Adipose tissue (tissue), 3 donors: Measurements from ENCODE around the gene SLF2. TPM values are rescaled to one million over a fixed set of nuclear protein-coding genes. Genes with fewer than 3 reads are reported as not detected.
A peak's percentile ranks its signal among the peaks of the same experiment; 100 is the strongest.

Source experiments
- H3K27ac ChIP-seq: one replicate; pipeline ENCODE4 v1.5.1; 2013; ENCODE audit warnings: low read depth, low read length
- WGBS, 3 donors: extraction: QIAGEN DNeasy Blood & Tissue Kit; methylation state at CpG; one replicate each; pipeline ENCODE4 v1.1.7; 2013; 5-methylcytosine and 5-hydroxymethylcytosine counted together
- polyA plus RNA-seq, 3 donors: library from polyadenylated mRNA; stranded (reverse); fragments of 200-250 nt; gene quantifications; one replicate each; pipeline ENCODE4 v1.2.3, GENCODE V29; 2013
- donor health status: healthy with polysubstance abuse.
- donor health status: Bipolar disorder and iron deficiency.
- donor health status: healthy.

The SLF2 gene
- polyA plus RNA-seq, 3 donors: 4.8 to 8.7 (median 6.1) TPM

DNA sequence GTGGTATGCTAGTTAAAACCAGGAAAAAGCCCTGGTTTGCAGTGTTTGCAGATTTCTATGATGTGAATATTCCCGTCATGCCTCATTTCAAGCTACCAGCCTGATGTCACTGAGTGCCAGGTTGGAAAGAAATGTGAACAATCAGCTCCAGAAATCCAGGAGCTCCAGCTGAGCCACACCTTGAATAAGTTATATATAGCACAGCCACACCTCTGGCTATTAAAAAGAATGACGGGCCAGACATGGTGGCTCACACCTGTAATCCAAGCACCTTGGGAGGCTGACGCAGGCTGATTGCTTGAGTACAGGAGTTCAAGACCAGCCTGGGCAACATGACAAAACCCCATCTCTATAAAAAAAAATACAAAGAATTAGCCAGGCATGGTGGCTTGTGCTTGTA, 18.7 kb upstream of the SLF2 start:
- 56 to 84% (median 82%) methylated on average over 3 of the region's 3 CpGs for WGBS, 3 donors

DNA sequence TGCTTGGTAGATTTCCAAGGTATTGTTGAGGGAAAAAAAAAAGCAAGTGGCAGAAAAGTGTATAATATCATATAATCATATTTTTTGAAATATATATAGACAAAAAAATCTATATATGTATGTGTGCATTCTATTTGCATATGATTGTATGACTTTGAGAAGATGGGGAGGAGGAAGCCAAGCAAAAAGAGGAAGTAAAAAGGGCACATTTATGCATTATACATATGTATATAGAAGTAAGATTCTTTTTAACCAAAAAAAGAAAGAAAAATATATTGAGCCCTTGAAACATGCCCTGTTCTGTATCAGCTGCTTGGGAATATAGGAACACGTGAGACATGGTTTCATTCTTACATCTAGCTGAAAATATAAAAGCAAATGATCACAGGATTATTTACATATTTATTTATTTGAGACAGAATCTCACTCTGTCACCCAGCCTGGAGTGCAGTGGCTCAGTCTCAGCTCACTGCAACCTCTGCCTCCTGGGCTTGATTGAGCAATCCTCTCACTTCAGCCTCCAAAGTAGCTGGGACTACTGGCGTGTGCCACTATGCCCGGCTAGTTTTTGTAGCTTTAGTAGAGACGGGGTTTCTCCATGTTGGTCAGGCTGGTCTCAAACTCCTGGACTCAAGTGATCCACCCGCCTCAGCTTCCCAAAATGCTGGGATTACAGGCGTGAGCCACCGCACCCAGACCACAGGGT, 18.0 kb upstream of the SLF2 start:
- WGBS, 3 donors: 58 to 76% (median 60%) methylated on average over 7 of the region's 7 CpGs
- no peak overlapping the region for H3K27ac ChIP-seq

More for the DNA sequence above, 18.7 kb upstream of the SLF2 start:
- H3K27ac ChIP-seq: no peak overlapping the region

DNA sequence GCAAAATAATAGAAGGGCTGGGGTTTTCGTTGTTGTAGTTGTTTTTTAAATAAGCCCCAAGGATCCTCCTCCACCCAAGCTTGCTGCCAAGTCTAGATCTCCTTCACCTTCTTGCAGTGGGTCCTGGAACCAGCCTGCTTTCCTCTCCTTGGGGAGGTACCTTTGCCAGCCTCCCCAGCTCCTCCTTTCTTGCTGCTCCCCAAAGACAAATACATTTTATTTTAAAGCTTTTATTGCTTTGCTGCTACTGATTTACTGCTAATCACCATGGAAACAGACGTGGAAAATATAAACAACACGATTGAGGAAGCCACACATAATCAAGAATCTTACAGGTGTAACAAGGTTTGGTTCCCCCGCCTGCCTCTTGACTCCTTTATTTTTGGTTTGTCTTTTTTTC, 17.4 kb upstream of the SLF2 start:
- WGBS, 3 donors: 35 to 41% (median 38%) methylated on average over 4 of the region's 4 CpGs
- no peak overlapping the region for H3K27ac ChIP-seq

DNA sequence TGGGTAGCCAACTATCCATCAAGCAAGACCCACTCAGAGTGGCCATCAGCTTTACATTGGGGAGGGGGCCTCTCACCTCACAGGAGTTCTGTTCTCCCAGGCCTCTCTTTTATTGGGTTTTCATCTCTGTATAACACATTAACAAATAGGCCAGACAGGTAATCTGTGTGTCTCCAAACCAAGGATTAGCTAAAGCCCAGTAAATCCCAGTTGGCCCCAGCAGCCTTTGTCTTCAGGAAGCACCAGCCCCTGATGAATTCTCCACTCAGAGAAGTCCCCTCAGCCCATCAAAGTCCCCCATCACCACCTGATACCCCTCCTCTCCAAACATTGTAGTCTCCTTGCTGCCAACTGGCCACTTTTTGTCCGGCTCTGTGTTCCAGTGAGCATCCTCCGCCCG, 16.9 kb upstream of the SLF2 start:
- no peak overlapping the region for H3K27ac ChIP-seq
- 92 to 96% (median 96%) methylated on average over 3 of the region's 3 CpGs for WGBS, 3 donors

DNA sequence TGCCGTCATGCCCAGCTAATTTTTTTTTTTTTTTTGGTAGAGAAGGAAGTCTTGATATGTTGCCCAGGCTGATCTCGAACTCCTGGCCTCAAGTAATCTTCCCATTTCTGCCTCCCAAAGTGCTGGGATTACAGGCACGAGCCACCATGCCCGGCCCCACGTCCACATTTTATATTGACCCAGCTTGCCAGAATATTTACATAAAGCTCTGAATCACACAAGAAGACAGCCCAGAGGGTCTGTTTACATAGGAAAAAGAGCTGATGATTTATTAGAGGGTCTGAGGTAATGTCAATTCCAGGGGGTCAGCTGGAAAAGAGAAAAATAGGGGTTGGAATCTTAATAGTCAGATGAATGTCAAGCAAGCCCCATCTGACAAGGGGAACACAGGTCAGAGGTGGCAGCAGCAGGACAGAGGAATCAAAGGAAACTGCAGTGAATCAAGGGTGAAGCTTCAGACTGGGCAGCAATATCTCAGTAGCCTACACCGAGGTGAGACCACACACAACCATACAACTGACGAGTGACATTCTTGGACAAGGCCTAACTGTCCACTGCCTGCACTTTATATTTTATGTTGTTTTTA, 15.8 kb upstream of the SLF2 start:
- 72 to 80% (median 76%) methylated on average over 7 of the region's 7 CpGs for WGBS, 3 donors
- H3K27ac ChIP-seq: no peak overlapping the region

DNA sequence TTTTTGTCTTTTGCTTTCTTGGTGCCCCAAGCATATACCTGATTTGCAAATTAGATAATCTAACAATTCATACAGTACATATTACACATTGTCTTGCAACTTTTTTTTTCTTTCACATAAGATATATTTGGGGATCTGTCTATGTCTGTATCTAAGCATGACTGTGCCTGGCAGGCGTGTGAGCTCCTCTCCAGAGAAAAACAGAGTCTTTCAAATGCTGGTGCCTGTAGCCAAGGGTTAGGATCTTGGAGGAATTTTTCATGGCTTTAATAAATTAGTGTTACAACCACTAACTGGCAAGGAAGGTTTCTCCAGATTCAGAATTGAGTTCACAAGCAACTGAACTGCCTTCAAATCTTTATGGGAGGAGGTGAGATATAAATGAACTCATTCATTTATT, 14.8 kb upstream of the SLF2 start:
- WGBS, 3 donors: 0 to 83% (median 45%) methylated on average over 1 of the region's 1 CpG
- H3K27ac ChIP-seq: no peak overlapping the region

DNA sequence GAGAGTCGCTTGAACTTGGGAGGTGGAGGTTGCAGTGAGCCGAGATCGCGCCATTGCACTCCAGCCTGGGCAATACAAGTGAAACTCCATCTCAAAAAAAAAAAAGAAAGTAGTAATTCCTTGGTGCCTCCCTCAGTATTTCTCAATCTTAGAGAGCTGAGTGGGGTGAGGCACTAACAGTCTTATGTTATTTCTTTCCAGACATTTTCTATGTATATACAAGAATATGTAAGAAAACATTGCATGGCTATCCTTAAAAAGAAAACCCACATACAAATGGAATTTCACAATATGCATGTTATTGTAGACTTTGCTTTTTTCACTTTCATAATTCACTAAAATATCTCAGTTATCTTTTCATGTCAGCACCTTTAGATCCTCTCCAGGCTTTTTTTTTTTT, 13.6 kb upstream of the SLF2 start:
- H3K27ac ChIP-seq: no peak overlapping the region
- 71 to 97% (median 84%) methylated on average over 4 of the region's 4 CpGs for WGBS, 3 donors

DNA sequence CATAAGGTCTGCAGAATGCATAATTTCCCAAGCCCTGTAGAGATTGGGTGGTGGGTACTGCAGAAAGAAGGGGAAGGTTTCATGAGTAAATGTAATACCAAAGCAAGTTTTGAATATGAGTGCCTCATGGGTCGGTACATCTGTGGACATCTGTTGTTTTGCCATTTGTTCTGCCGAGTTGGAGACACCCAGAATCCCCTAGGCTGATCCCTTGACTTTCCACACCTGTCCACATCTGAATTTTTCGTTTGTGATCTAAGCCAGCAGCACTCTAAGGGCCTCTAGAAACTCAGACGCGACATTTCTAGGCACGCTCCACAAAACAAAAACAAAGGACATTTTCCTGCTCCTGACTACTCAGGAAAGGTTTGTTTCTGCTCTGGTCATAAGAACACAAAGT, 11.7 kb upstream of the SLF2 start:
- WGBS, 3 donors: 77 to 83% (median 78%) methylated on average over 6 of the region's 6 CpGs
- no peak overlapping the region for H3K27ac ChIP-seq

DNA sequence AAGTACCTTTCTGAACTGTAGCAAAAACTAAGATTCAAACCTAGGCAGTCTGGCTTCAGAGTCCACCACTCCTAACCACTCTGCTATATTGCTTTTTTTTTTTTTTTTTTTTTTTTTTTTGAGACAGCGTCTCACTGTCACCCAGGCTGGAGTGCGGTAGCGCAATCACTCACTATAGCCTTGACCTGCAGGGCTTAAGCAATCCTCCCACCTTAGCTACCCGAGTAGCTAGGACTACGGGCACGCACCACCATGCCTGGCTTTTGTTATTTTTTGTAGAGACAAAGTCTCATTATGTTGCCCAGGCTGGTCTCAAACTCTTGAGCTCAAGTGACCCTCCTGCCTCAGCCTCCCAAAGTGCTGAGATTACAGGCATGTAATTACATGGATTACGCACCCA, 10.1 kb upstream of the SLF2 start:
- WGBS, 3 donors: 85 to 95% (median 93%) methylated on average over 6 to 7 of the region's 7 CpGs
- no peak overlapping the region for H3K27ac ChIP-seq

DNA sequence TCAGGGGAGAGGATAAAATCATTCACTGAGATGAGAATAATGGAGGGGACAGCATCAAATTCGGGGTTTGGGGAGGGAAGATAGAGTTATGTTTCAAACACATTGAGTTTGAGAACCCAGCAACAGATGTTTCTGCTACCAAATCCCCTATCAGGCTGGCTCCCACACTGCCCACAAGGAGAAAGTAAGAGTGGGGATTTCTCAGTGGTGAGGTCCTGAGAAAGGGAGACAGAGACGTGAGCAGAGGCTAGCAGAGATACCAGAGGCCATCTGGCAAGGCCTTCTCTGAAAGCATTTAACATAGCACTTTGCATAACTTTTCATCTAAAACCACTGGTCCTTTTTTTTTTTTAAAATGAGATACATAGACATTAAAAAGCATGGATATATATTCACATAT, 7.8 kb upstream of the SLF2 start:
- 74 to 85% (median 75%) methylated on average over 2 of the region's 2 CpGs for WGBS, 3 donors
- H3K27ac ChIP-seq: no peak overlapping the region

DNA sequence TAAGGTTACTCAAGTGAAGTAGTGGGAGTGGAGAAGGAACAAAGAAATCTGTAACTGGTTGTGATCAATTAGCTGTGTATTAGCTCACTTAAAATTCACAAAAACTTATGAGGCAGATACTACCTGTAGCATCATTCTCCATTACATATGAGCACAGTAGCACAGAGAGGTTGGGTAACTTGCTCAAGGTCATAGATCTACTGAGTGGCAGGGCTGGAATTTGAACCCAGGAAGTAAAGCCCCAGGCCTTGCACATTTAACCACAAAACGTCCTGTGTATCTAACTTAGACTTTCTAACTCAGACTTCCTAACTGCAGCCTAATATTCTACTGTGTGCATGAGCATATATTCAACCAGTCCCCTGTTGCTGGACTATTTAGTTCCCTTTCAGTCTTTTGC, 5.6 kb upstream of the SLF2 start:
- no peak overlapping the region for H3K27ac ChIP-seq
- WGBS, 3 donors: 12 to 39% (median 34%) methylated on average over 1 of the region's 1 CpG

DNA sequence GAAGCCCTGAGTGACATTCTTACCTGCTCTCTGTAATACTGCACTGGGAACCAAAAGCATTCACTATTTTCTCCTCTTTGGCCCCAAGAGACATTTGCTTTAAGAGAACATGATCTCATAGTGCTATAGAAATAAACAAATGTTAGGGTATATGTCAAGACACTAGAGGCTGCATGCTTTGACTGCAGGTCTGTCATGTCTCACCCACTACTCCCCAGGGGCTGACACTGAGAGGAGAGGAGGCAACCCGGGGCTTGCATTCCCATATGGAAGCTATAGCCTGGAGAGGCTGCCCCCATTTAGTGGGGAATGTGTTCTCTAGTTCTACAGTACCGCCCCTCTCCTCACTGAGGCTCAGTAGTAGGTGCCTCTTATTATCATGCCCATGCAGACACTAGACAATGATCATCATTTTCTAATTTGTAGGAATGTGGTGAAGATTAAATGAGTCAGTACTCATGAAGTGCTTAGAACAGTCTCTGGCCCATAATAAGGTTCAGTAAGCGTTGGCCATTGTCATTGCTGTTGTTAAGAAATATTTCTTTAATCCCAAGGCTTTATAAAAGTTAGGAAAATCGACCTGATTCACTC, 4.9 kb upstream of the SLF2 start:
- H3K27ac ChIP-seq: no peak overlapping the region
- WGBS, 3 donors: 78 to 80% (median 80%) methylated on average over 4 of the region's 4 CpGs

DNA sequence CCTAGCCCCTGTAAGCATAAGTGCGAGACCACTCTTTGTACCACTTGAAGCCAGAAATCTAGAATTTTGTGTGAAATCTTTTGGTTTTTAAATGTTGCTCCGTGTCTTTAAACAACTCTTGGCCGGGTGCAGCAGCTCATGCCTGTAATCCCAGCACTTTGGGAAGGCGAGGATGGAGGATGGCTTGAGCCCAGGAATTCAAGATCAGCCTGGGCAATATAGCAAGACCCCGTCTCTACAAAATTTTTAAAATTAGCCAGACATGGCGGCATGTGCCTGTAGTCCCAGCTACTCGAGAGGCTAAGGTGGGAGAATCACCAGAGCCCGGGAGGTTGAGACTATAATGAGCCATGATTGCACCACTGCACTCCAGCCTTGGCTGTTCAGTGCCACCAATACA, 4.4 kb upstream of the SLF2 start:
- no peak overlapping the region for H3K27ac ChIP-seq
- WGBS, 3 donors: 82 to 92% (median 91%) methylated on average over 8 of the region's 8 CpGs

DNA sequence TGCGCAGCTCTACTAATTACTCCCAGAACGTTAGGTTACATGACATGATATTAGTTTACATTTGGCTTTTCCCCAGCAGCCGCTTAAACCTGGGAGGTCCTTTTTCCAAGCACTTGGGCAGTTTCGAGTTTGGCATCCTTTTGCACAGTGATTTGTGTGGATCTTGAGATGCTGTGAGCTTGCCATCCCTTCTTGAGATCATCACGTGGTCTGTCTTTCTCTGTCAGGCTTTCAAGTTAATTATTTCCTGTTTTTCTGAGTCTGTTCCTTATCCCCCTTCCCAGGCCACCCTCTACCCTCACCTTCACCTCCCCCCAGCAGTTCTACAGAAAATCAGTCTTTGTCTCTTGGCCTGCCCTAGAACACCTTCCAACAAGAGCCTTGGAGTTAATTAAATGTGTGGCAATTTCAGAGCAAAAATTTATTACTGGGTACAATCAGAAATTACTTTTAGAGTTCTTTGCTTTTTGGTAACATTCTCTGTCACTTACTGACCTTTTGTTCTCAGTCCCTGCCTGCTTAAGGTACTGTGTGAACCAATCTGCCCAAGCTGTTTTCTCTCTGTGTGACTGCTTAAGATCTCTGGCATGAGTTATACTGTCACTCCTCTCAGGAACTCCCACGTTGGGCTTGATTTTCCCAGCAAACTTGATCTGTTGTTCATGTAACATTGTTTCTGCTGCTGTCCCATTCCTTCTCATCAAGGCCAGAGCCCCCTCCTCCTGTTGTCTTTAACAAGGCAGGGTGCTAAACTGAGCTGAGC, 3.1 kb upstream of the SLF2 start:
- no peak overlapping the region for H3K27ac ChIP-seq
- 27 to 47% (median 29%) methylated on average over 6 of the region's 6 CpGs for whole genome bisulfite sequencing, 3 donors

DNA sequence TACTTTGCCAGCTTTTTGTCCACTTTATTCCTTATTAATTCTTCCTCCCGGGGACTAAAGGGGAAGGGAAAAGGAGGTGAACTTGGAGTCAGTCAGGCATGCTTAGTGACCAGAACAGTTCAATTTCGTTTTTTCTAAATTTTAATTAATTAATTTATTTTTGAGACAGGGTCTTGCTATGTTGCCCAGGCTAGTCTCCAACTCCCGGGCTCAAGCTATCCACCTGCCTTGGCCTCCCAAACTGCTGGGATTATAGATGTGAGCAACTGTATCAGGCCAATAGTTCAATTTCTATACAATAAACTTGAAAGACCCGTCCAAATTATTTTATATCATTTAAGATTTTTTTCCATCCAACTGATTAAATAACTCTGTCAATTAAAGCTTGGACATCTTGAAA, 1.3 kb upstream of the SLF2 start:
- 83 to 89% (median 88%) methylated on average over 4 of the region's 4 CpGs for WGBS, 3 donors
- no peak overlapping the region for H3K27ac ChIP-seq

DNA sequence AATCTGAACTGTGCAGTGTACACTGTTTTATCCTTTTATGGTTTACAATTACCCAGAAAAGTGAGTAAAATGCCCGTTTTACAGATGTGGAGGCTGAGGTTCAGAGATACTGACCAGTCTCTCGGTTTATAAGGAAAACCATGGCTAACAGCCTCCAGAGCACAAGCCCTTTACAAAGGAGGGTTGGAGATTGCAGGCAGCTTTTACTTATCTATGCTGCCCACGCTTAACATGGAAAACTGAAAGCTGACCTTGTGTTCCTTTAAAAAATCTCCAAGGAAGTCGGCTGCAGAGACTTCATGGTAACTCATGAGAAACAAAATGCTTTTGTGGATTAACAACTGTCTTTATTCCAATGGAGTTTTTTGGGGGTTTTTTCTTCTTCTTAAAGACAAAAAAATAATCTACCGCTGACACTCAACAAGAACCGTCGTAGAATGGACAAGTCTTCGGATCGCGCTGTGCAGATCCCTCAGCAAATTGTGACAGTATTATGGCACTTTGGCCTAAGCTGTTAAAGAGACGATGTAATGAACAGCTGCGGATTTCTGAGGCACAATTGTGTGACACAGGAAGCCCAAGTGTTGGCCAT, 654 bp upstream of the SLF2 start:
- H3K27ac ChIP-seq: peak overlapping the region; percentile 95
- WGBS, 3 donors: 5 to 8% (median 6%) methylated on average over 12 of the region's 12 CpGs

DNA sequence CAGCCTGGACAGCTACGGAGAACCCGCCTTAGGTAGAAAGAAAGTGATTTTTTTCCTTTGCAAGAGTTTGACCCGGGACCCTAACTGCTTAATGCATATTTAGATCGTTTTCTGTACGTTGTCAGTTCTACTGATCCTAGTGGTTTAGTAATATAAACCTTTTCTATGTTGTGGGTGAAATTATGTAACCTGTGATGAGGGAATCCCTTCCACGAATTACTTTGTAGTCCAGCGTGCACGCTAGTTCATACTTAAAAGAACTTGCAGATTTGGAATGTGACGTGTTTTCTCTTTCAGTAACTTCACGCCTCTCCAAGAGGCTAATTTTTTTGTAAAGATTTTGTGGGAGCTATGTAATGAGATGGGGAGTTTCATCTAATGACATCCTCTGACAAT, 705 bp downstream of the SLF2 start:
- H3K27ac ChIP-seq: peak overlapping the region; percentile 95
- 3 to 7% (median 6%) methylated on average over 10 of the region's 10 CpGs for WGBS, 3 donors

DNA sequence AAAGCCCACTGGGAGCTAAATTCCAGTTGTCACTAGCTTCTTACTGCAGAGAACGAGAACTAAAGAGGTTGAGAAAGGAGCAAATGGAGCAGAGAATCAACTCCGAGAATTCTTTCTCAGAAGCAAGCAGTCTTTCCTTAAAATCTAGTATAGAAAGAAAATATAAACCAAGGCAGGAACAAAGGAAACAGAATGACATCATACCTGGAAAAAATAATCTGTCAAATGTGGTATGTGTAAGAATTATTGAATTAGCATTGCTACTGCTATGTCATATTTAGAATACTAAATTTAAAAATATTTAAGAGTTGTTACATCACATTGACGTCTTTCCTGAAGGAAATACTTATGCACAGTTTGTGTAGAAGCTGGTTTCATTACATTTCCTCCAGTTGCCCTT, 4.3 kb downstream of the SLF2 start:
- WGBS, 3 donors: 76 to 83% (median 77%) methylated on average over 3 of the region's 3 CpGs
- H3K27ac ChIP-seq: no peak overlapping the region

DNA sequence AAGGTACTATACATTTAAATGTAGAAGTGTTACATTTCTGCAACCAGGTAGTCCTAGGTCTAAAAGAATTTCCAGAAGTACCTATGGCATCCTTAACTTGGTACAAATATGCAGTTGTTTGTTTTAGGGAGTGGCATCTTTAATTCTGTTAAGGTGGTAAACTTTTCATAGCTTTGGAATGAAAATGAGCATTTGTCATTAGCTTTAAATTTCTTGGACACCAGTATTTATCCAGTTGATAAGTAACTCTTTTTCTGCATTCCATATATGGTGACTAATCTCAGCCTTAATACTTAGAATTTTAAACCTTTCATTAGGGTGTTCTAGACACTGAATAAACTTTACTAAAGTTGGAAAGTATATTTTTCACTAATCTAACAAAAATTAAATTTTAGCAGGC, 10.8 kb downstream of the SLF2 start:
- H3K27ac ChIP-seq: no peak overlapping the region
